H9 (cell line): ENCODE measurements around the gene IRF2BP1. TPM values are rescaled to one million over a fixed set of nuclear protein-coding genes. Genes with fewer than 3 reads are reported as not detected.

Experiments used
- DNase-seq: peaks from one replicate; pipeline ENCODE4 v3.0.0-alpha.2; 2017
- H2AFZ ChIP-seq: one replicate; pipeline ENCODE4 v1.6.1; 2013; ENCODE audit warnings: mild to moderate bottlenecking, low read length, control low read depth, moderate library complexity
- H2AK5ac ChIP-seq: 2 replicates; pipeline ENCODE4 v1.6.1; 2013; ENCODE audit warnings: low read length, control low read depth, mixed read lengths; ENCODE audit not compliant: insufficient read length
- H2BK120ac ChIP-seq: one replicate; pipeline ENCODE4 v1.6.1; 2013; ENCODE audit warnings: low read depth, mild to moderate bottlenecking, low read length, control low read depth, inconsistent platforms; ENCODE audit not compliant: poor library complexity, severe bottlenecking
- H2BK12ac ChIP-seq: 2 replicates; pipeline ENCODE4 v1.6.1; 2013; ENCODE audit warnings: low read length, control low read depth, mixed read lengths, low read depth; ENCODE audit not compliant: insufficient read length
- H2BK15ac ChIP-seq: 2 replicates; pipeline ENCODE4 v1.6.1; 2013; ENCODE audit warnings: low read depth, low read length, control low read depth
- H2BK20ac ChIP-seq: one replicate; pipeline ENCODE4 v1.6.1; 2013; ENCODE audit warnings: low read depth, mild to moderate bottlenecking, low read length, control low read depth, inconsistent platforms; ENCODE audit not compliant: poor library complexity, severe bottlenecking
- H2BK5ac ChIP-seq: 2 replicates; pipeline ENCODE4 v1.6.1; 2013; ENCODE audit warnings: low read length, control low read depth, mixed read lengths; ENCODE audit not compliant: insufficient read length
- H3K14ac ChIP-seq: 2 replicates; pipeline ENCODE4 v1.6.1; 2013; ENCODE audit warnings: low read length, control low read depth; ENCODE audit not compliant: insufficient read depth
- H3K18ac ChIP-seq: 2 replicates; pipeline ENCODE4 v1.6.1; 2013; ENCODE audit warnings: low read depth, mild to moderate bottlenecking, mixed read lengths, low read length, control low read depth; ENCODE audit not compliant: insufficient read length
- H3K23ac ChIP-seq: 2 replicates; pipeline ENCODE4 v1.6.1; 2013; ENCODE audit warnings: low read length, control low read depth, mixed read lengths, low read depth; ENCODE audit not compliant: insufficient read length
- H3K23me2 ChIP-seq: 2 replicates; pipeline ENCODE4 v1.6.1; 2013; ENCODE audit warnings: low read depth, mild to moderate bottlenecking, mixed read lengths, low read length, control low read depth; ENCODE audit not compliant: insufficient read length, poor library complexity, severe bottlenecking
- H3K27ac ChIP-seq: 2 replicates; pipeline ENCODE4 v1.5.1; 2013; ENCODE audit warnings: low read length, control low read depth, mixed read lengths, low read depth; ENCODE audit not compliant: insufficient read length
- H3K27me3 ChIP-seq: 2 replicates; pipeline ENCODE4 v1.6.1; 2013; ENCODE audit warnings: low read length, control low read depth, inconsistent platforms; ENCODE audit not compliant: insufficient read depth
- H3K4ac ChIP-seq: 2 replicates; pipeline ENCODE4 v1.6.1; 2013; ENCODE audit warnings: low read depth, mild to moderate bottlenecking, control low read depth, inconsistent platforms, low read length, moderate library complexity
- H3K4me1 ChIP-seq: 2 replicates; pipeline ENCODE4 v1.6.1; 2013; ENCODE audit warnings: low read length, control low read depth, inconsistent platforms; ENCODE audit not compliant: insufficient read depth
- H3K4me2 ChIP-seq: 2 replicates; pipeline ENCODE4 v1.6.1; 2013; ENCODE audit warnings: low read length, control low read depth, mixed read lengths; ENCODE audit not compliant: insufficient read length, insufficient read depth
- H3K56ac ChIP-seq: 2 replicates; pipeline ENCODE4 v1.6.1; 2013; ENCODE audit warnings: low read depth, mild to moderate bottlenecking, mixed read lengths, low read length, control low read depth; ENCODE audit not compliant: insufficient read length
- H3K79me1 ChIP-seq: 2 replicates; pipeline ENCODE4 v1.6.1; 2013; ENCODE audit warnings: low read depth, mild to moderate bottlenecking, moderate library complexity, low read length, control low read depth, inconsistent platforms; ENCODE audit not compliant: insufficient read depth, poor library complexity, severe bottlenecking
- H3K79me2 ChIP-seq: 2 replicates; pipeline ENCODE4 v1.6.1; 2013; ENCODE audit warnings: low read length, control low read depth, inconsistent platforms; ENCODE audit not compliant: insufficient read depth
- H3K9ac ChIP-seq: 2 replicates; pipeline ENCODE4 v1.6.1; 2013; ENCODE audit warnings: low read length, control low read depth, mixed read lengths; ENCODE audit not compliant: insufficient read length; ENCODE audit errors: extremely low read depth
- H3K9me3 ChIP-seq: one replicate; pipeline ENCODE4 v1.6.1; 2013; ENCODE audit warnings: low read depth, low read length, inconsistent platforms; ENCODE audit not compliant: control insufficient read depth
- H3T11ph ChIP-seq: one replicate; pipeline ENCODE4 v1.6.1; 2013; ENCODE audit warnings: mild to moderate bottlenecking, low read length, control low read depth, inconsistent platforms
- H4K20me1 ChIP-seq: one replicate; pipeline ENCODE4 v1.6.1; 2013; ENCODE audit not compliant: control insufficient read depth, insufficient read length, insufficient read depth
- H4K5ac ChIP-seq: 2 replicates; pipeline ENCODE4 v1.6.1; 2013; ENCODE audit warnings: low read depth, mild to moderate bottlenecking, mixed read lengths, low read length, control low read depth; ENCODE audit not compliant: insufficient read length
- H4K8ac ChIP-seq: replicated peaks from 2 replicates; pipeline ENCODE4 v1.6.1; 2013; ENCODE audit warnings: low read length, control low read depth, mixed read lengths, low read depth; ENCODE audit not compliant: insufficient read length
- H4K91ac ChIP-seq: 2 replicates; pipeline ENCODE4 v1.6.1; 2013; ENCODE audit warnings: low read depth, mild to moderate bottlenecking, moderate library complexity, mixed read lengths, low read length, control low read depth; ENCODE audit not compliant: insufficient read length
- H3K27ac Mint-ChIP-seq, 3 experiments: 2 replicates in 2 of 3; 3 replicates in 1 of 3; pipeline ENCODE4 v1.8.0; 2020 to 2021; ENCODE audit warnings: mixed read lengths in 3 of 3, mild to moderate bottlenecking in 1 of 3, moderate library complexity in 1 of 3
- H3K27me3 Mint-ChIP-seq: 2 replicates; pipeline ENCODE4 v1.8.0; 2021; ENCODE audit warnings: low read depth, mild to moderate bottlenecking, moderate library complexity, mixed read lengths
- H3K36me3 Mint-ChIP-seq, 3 experiments: 2 replicates in 2 of 3; 3 replicates in 1 of 3; pipeline ENCODE4 v1.8.0; 2020 to 2021; ENCODE audit warnings: low read depth in 3 of 3, mixed read lengths in 3 of 3; ENCODE audit not compliant: insufficient read depth in 1 of 3
- H3K4me1 Mint-ChIP-seq, 2 experiments: 2 replicates each; pipeline ENCODE4 v1.8.0; 2020; ENCODE audit warnings: mixed read lengths in 2 of 2
- H3K4me3 Mint-ChIP-seq, 2 experiments: 2 replicates in 1 of 2; 3 replicates in 1 of 2; pipeline ENCODE4 v1.8.0; 2020 to 2021; ENCODE audit warnings: mild to moderate bottlenecking in 2 of 2, mixed read lengths in 2 of 2, moderate library complexity in 1 of 2
- H3K9me3 Mint-ChIP-seq, 2 experiments: 2 replicates in 1 of 2; 3 replicates in 1 of 2; pipeline ENCODE4 v1.8.0; 2020; ENCODE audit warnings: mild to moderate bottlenecking in 2 of 2, mixed read lengths in 2 of 2, moderate library complexity in 1 of 2
- WGBS: extraction: QIAGEN DNeasy Blood & Tissue Kit; methylation state at CpG from one replicate; pipeline ENCODE4 v1.1.7; 2013; ENCODE audit warnings: missing lambda C conversion rate, low lambda C conversion rate, mixed read lengths; ENCODE audit not compliant: insufficient read length; ENCODE audit errors: extremely low coverage; 5-methylcytosine and 5-hydroxymethylcytosine counted together
- total RNA-seq: library from RNA; stranded (reverse); gene quantifications from 2 replicates; pipeline ENCODE4 v1.2.1, GENCODE V29; 2021
- TF ChIP-seq, protein P1 (sequence below): fragments of 200-600 bp; sonication (generic); conservative IDR thresholded peaks from 3 replicates; pipeline ENCODE4 v1.8.0; 2021; ENCODE audit warnings: antibody characterized with exemption, mild to moderate bottlenecking

Gene IRF2BP1
- total RNA-seq, 1 experiment from 2014 or later, result 28.2 TPM

DNA sequence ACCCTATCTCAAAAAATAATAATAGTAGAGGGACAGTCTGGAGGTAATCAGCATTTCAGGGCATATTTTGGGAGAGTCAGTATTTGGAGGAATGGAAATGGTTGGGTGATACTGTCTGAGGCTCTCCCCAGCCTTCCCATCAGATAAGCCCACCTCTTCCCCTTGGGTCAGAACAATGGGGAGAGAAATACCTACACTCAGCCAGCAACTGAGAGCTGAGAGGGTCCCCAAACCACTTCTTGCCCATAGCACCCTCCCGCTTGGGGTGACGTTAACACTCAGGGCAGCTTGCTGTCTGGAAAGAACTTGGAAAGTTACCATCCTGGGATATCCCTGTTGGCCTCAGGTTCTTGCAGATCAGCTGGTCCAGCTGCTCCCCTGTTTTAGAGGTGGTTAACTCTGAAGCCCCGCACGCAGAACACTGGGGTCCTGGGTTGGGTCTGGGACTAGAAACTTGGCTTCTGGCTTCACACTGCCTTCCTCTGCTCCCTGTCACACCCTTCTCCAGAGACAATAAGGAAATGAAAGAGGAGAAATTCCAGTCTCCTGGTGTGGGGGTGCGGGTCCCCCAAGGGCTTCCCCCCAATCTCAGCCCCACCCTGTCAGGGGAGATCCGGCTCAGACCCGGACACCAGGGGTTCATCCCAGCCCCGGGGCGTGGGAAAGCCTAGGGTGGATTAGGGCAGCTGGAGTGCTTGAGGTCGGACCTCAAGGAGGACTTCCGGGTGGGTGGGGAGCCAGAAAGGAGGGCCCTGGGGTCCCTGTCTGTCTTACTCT lies 19.4 kb downstream of the IRF2BP1 start:
- Mint-ChIP-seq H3K27me3 (no peaks in the 10 kb centered on the region; the same call in 1 of the 2 replicates), H3K27ac (peak overlapping the region in 1 of 3 experiments; percentile 76; a peak in 2 of 7 replicates), H3K36me3 (peaks cover 2 to 18% (median 10%) of the 10 kb centered on the region in 3 experiments; a peak in 5 of 7 replicates), H3K4me3 (peak overlapping the region; percentile 17 to 69; a peak in 4 of 5 replicates), H3K9me3 (no peaks in the 10 kb centered on the region; a peak in 1 of 5 replicates), H3K4me1 (peaks cover 36 to 52% of the 10 kb centered on the region in 2 experiments)
- no peak overlapping the region for H2AK5ac ChIP-seq
- peaks cover 3% of the 10 kb centered on the region for H3K79me1 ChIP-seq
- no peak overlapping the region for H3K23ac ChIP-seq
- H3K9me3 ChIP-seq, result no peaks in the 10 kb centered on the region
- no peak overlapping the region for H3K4ac ChIP-seq
- H4K91ac ChIP-seq, result no peak overlapping the region
- no peak for DNase-seq
- no peak overlapping the region for H2BK120ac ChIP-seq
- TF ChIP-seq, protein P1, sequence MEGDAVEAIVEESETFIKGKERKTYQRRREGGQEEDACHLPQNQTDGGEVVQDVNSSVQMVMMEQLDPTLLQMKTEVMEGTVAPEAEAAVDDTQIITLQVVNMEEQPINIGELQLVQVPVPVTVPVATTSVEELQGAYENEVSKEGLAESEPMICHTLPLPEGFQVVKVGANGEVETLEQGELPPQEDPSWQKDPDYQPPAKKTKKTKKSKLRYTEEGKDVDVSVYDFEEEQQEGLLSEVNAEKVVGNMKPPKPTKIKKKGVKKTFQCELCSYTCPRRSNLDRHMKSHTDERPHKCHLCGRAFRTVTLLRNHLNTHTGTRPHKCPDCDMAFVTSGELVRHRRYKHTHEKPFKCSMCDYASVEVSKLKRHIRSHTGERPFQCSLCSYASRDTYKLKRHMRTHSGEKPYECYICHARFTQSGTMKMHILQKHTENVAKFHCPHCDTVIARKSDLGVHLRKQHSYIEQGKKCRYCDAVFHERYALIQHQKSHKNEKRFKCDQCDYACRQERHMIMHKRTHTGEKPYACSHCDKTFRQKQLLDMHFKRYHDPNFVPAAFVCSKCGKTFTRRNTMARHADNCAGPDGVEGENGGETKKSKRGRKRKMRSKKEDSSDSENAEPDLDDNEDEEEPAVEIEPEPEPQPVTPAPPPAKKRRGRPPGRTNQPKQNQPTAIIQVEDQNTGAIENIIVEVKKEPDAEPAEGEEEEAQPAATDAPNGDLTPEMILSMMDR, result no peak
- no peak overlapping the region for H2BK15ac ChIP-seq
- H3K9ac ChIP-seq, result no peak overlapping the region
- H4K5ac ChIP-seq, result no peak overlapping the region
- H3K18ac ChIP-seq, result no peak overlapping the region
- H3K27me3 ChIP-seq, result no peaks in the 10 kb centered on the region
- H3K4me1 ChIP-seq, result peaks cover 5% of the 10 kb centered on the region; the same call in 1 of the 2 replicates
- H3K23me2 ChIP-seq, result peaks cover 18% of the 10 kb centered on the region
- H3T11ph ChIP-seq, result no peak overlapping the region
- no peak overlapping the region for H2BK5ac ChIP-seq
- H2BK20ac ChIP-seq, result no peak overlapping the region
- no peak overlapping the region for H3K56ac ChIP-seq
- H3K4me2 ChIP-seq, result peak overlapping the region; percentile 19
- no peak overlapping the region for H3K27ac ChIP-seq
- peaks cover 8% of the 10 kb centered on the region; the same call in 1 of the 2 replicates for H3K79me2 ChIP-seq
- no CpG with 5 or more reads among the region's 11 CpGs for WGBS
- H2BK12ac ChIP-seq, result no peak overlapping the region
- H4K20me1 ChIP-seq, result no peaks in the 10 kb centered on the region
- H4K8ac ChIP-seq, result no peak overlapping the region
- no peak overlapping the region for H2AFZ ChIP-seq
- no peak overlapping the region; the same call in 1 of the 2 replicates for H3K14ac ChIP-seq
